Eye (tissue), 1 donor: ENCODE data around the gene EPS15.
"Not testable (repeated sequence)": the region's sequence is repeated elsewhere in the genome, so short reads cannot be mapped to it uniquely, and the experiment has no call there.

Experiments used
- DNase-seq: peaks from one replicate; pipeline ENCODE4 v3.0.0-alpha.2; 2015

Gene EPS15

DNA sequence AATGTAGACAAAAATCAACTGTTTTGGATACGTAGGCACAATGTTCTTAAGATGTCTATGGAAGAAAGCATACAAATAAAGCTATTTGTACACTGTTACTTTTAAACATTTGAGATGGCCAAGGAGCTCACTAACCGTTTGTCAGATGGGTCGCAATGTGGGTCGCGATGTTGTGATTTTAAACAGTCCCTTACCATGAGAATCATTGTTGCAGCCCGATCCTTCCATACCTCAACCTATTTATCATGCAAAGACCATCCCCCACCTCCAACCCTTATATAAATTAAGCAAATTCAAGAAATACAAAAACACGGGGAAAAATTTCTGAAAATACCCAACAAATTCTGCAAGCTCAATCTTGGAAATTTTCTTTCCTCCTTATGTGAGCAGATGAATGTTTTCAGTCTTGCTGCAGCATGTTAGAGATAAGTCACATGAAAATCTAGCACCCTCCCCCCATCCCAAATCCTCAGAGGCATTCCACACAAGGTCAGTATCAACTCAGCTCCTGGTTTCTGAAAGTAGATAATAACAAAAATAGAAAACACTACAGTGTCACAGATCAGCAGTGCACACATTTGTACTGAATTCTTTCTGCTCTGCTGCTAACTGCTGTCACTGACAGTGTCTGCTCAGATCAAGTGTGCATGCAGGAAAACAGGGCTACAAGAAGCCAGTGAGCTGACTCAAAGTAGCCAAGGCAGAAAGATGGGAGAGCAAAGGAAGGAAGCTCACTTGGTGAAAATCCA, 95.8 kb downstream of the EPS15 start:
- peak; percentile 55 for DNase-seq

DNA sequence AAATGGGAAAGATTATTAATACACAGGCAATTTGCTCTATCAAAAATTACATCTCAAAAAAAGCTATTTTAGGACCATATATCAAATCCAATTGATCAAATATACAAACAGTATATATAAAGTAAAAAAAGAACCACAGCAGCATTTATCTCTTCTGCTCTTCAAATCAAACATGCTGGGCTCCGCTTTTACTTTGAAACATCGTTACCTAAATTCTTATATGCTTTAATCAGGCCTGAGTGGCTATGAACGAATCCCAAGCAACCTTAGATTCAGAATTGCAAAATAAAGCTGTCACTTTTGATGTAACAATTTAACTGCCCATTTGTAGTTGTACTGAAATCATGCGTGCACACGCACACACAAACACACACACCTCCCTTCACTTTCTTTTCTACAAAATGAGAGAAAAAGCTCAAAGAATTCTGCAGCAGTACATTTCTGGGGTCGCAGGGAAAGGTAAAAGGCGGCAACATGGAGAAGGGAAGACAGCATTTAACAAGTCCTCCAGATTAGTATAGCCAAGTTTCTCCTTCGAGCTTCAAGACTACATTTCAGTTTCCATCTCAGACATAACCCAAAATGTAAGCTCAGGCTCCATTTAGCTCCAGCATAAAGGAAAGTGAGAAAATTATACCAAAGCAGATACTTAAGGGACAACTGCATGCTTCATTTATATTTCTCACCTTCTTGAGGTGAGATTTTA, 96.5 kb downstream of the EPS15 start:
- DNase-seq: peak; percentile 39

DNA sequence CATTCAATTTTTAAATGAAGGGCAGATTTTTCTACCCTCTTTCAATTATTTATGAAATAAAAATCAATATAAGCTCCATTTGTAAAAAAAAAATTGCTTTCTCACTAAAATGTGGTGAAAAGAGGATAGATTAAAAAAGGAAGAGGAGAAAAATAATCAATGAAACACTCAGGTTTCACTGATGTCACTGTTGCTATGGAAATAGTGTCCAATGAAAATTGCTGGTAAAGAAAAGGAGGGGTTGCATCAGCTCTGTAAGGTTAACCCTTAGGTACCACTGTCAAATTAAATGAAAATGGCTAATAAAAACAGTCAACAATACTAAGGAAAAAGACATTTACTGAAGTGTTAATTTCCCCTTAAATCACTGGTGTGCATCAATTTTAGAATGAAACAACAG, 97.1 kb downstream of the EPS15 start:
- peak; percentile 92 for DNase-seq

DNA sequence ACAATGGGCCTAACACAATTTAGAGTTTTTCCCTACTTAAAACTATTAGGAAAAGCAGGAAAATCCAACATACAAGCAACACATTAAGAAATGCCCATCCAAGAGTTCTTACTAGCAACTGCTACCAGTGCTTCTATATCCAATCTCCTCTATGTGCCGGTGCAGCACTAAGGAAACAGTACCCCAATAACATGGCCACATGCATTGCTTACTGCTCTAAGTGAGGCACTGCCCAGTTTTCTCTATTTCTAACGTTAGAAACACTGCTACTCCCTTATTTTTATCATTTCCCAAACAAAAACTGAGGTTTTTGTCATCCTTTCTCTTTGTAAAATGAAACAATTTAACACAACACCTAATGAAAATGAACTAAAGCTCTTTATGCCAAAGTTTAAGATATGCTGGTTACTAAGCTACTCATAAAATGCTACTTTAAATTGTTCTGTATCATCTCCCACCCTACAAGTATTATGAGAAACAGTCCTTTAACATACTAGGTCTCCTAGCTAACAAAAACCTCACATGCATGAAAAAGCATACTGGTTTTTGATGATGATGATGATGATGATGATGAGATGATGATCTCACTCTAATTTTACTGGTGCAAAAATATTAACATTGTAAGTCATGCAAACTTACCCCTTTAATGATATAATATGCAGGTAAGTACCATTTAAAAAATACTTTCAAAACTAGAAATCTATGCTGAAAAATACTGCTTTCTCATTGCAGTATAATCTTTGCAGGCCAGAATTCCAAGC, 98.0 kb downstream of the EPS15 start:
- DNase-seq: no peak

DNA sequence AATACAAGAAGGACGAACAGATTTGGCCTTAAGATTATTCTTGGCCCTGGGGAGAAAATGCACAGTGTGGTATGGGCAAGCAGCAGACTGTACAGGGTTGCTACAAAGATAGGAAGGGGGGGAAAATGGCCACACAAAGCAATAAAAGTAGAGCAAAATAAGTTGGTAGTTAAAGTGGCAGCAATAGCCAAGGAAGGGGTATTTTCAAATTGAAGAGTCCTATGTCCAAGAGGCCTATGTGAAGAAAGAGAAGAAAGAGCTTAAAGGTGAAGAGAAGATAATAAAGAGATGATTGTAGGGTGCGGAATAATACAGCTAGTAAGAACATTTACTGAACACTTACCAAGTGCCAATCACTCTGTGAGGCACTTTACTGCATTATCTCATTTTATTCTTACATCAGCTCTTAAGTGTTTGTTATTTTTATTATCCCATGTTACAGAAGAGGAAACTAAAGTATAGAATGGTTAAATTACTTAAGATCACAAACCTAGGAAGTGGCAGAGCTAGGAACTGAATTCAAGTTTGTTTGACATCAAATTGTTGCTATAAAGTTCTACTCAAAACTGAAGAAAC, 100.6 kb downstream of the EPS15 start:
- DNase-seq: no peak

DNA sequence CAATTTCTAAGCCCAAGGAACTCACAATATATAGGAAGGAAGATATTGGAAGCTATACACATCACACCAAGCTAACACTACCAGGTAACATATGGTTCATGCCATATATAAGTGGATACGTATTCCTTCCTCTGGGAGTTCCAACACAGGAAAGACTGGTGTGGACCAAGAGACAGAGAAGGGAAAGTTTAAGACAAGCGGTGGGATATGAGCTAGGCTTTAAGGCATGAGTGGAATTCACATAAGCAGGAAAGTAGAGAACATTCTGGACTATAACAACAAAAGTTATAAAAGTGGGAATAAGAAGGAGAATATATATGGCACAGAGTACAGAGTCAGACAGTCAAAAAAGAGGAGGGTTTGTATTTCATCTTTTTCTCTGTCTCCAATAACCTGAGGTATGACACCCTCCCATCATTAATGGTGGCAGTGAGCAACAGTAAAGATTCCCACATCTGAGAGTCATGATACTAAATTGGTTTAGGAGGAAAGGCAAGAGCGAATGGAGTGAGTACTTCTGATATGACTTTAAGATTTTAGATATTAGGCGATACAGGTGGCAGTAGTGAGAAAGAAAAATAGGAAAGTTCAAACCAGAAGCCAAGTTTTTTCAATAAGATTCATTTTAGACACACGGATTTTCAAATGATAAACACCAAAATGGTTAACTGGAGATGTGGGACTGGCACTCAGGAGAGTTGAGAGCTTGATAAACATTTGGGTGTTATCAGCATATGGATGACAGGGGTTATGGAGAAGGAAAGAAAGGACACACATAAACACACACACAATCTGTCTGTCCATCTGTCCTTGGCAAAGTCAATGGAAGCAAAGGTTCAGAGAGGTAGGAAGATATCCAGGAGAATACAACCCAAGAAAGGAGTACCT, 101.3 kb downstream of the EPS15 start:
- DNase-seq: no peak

DNA sequence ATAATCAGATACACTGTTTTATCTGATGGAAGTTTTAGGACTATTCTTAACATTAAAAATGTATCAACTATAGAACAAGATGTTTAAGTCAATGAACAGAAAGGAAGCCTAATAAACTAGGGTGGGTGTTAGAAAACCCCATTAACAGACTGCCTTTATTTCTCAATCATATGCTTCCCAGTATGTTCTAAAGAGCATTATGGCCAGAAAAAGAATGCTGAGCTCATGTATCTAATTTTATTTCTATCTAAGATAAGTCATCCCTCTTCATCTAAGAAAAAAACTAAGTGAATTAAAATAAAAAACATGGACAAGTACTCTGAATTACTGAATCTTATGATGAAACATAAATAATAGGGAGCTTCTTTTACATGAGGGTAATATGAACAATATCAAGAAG, 102.2 kb downstream of the EPS15 start:
- no peak for DNase-seq

DNA sequence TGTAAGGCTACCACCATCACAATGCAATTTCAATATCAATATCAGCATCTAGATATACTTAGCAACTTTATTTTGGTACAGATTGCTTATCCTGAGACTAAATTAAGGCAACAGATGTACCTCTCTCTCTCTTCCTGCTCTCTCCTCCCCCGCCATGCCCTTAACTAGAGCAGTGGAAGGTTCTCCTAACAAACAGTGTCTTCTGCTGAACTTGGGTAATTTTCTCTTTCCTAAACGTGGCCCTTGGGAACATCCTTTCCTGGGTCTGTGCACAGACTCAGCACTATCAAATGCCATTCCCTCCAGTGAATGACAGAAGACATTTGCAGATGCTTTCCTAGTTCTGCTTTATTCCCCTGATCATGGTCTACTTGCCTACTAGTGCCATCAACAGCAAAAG, 103.1 kb downstream of the EPS15 start:
- peak; percentile 2 for DNase-seq

DNA sequence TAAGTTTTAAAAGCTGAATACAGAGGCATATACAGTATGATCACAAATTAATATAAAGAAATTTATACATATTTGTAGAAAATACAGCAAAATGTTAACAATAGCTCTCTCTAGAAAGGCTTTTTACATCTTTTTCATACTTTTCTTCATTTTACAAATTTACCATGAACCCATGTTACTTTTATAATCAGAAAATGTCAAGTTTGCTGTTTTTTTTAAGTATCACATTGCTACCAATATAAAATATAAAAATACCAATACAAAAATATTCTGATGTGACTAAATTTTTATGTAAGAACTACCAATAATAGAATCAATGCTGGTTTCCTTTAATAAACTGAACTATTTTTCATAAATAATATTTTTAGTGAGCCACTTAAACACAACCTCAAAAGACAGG, 104.3 kb downstream of the EPS15 start:
- DNase-seq: no peak

DNA sequence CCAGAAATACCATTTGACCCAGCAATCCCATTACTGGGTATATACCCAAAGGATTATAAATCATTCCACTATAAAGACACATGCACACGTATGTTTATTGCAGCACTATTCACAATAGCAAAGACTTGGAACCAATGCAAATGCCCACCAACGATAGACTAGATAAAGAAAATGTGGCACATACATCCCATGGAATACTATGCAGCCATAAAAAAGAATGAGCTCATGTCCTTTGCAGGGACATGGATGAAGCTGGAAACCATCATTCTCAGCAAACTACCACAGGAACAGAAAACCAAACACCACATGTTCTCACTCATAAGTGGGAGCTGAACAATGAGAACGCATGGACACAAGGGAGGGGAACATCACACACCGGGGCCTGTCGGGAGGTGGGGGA, 107.2 kb downstream of the EPS15 start:
- not testable (repeated sequence) for DNase-seq

DNA sequence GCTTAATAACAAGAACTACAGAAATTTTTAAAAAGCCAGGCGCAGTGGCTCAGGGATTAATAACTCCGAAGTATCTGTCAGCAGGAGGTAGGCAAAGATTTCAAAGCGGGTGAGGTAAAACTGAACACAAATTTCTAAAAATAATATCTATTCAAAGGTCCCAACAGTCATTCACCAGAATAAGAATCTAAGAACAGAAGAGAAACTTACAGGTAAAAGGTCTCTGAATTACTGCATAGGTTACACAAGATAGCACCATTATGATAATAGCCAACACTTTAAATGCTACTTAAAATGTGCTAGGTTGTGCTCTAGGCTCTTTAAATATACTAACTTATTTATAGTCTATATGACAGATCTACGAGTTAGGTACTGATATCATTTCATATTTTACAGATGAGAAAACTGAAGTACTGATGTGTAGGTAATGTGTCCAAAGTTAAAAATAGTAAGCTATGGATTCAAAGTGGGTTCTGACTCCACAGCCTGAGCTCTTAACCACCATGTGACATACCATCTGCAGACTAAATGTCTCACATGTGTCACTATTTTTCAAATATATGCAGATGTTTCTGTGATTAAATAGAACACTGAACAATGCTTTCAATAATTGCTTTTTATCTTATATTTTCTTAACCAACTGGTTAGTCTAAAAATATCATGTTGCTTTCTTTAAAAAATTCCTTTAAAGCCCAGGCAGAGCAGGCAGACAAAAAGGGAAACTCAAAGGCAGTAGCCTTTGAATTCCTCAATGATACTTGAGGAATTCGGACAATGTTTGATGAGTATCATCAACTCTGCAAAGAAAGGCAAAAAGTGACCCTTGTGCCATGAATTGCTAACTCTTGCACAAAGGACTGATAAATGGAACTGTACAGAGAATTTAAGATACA, 108.3 kb downstream of the EPS15 start:
- DNase-seq: no peak

DNA sequence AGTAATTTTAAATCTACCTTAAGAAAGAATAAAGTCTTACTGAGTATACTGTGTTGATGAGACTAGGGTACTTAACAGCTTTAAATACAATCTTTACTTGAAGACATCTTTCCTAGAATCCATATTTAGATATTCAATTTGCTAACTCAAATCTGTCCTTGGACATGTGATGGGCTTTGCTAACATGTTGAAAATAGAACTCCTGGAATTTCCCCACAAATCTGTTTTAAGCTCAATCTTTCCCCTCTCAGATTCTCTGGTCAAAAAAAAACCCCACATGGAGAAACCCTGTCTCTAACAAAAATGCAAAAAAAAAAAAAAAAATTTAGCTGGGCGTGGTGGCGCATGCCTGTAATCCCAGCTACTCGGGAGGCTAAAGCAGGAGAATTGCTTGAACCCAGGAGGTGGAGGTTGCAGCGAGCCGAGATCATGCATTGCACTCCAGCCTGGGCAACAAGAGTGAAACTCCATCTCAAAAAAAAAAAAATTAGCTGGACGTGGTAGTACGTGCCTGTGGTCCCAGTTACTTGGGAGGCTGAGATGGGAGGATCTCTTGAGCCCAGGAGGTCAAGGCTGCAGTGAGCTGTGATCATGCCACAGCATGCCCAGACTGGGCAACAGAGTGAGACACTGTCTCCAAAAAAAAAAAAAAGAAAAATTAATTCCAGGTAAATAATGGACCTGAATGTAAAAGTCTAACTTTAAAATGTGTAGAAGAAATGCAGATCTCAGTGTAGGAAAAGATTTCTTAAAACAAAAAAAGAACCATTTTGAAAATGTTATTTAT, 109.1 kb downstream of the EPS15 start:
- DNase-seq: not testable (repeated sequence)

DNA sequence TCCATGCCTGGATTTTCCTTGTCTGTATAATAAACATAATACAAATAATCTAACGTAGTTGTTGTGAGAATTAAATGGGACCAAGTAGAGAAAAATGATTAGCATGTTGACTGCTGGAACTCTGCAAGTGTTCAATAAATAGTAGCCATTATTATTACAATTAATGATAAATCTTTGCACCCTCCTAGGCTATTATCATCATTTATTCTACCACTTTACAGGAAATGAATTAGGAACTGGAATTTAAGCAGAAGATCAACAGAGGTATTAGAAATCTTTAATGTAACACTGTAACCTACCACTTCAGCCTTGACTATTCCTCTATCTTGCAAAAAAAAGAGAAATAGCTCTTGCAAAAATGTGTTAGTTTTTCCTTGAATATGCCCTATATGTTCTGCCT, 126.8 kb downstream of the EPS15 start:
- no peak for DNase-seq

DNA sequence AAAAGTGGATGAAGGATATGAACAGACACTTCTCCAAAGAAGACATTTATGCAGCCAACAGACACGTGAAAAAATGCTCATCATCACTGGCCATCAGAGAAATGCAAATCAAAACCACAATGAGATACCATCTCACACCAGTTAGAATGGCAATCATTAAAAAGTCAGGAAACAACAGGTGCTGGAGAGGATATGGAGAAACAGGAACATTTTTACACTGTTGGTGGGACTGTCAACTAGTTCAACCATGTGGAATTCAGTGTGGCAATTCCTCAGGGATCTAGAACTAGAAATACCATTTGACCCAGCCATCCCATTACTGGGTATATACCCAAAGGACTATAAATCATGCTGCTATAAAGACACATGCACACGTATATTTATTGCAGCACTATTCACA, 128.4 kb downstream of the EPS15 start:
- not testable (repeated sequence) for DNase-seq

DNA sequence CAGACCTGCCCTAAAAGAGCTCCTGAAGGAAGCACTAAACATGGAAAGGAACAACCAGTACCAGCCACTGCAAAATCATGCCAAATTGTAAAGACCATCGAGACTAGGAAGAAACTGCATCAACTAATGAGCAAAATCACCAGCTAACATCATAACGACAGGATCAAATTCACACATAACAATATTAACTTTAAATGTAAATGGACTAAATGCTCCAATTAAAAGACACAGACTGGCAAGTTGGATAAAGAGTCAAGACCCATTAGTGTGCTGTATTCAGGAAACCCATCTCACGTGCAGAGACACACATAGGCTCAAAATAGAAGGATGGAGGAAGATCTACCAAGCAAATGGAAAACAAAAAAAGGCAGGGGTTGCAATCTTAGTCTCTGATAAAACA, 131.8 kb downstream of the EPS15 start:
- not testable (repeated sequence) for DNase-seq

DNA sequence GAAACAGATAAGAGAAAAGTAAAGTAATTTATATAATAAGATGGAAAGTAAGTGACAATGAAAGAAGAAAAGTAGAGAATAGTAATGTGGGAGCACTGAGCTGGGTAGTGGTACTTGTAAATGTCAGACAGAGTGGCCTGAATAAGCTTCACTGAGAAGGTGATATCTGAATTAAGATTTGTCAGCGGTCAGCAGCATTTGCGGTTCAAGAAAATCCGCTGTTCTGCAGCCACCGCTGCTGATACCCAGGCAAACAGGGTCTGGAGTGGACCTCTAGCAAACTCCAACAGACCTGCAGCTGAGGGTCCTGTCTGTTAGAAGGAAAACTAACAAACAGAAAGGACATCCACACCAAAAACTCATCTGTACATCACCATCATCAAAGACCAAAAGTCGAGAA, 132.8 kb downstream of the EPS15 start:
- not testable (repeated sequence) for DNase-seq

DNA sequence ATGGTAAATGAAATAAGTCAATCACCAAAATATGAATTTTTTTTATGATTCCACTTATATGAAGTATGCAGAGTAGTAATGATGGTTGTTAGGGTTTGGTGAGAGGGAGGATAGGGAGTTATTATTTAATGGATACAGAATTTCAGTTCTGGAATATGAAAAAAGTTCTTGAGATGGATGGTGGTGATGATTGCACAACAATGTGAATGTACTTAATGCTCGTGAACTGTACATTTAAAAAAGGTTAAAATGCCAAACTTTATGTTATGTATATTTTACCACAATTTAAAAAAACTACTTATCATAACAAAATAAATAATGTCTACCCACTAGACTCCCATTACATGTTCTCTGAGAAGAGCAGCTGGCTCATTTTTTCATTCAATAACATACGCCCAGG, 133.3 kb downstream of the EPS15 start:
- no peak for DNase-seq

DNA sequence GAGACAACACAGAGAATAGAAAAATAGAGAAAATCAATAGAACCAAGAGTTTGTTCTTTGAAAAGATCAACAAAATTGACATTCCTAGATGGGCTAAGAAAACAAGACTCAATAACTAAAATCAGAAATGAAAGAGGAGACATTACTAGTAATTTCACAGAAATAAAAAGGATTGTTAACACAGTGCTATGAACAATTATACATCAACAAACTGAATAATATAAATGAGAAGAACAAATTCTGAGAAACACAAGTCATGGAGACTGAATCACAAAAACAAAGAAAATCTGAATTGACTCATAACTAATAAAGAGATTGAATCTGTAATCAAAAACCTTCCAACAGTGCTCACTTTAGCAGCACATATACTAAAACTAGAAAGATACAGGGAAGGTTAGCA, 137.1 kb downstream of the EPS15 start:
- no peak for DNase-seq

DNA sequence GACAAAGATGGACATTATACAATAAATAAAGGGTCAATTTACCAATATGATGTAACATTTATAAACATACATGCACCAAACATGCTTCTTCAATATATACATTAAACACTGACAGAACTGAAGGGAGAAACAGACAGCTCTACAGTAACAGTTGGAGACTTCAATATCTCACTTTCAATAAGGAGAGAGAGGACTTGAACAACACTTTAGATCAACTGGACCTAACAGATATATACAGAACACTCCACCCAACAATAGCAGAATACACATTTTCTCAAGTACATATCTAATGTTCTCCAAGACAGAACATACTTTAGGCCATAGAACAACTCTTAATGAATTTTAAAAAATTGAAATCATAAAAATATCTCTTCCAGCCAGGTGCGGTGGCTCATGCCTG, 138.1 kb downstream of the EPS15 start:
- DNase-seq: no peak

DNA sequence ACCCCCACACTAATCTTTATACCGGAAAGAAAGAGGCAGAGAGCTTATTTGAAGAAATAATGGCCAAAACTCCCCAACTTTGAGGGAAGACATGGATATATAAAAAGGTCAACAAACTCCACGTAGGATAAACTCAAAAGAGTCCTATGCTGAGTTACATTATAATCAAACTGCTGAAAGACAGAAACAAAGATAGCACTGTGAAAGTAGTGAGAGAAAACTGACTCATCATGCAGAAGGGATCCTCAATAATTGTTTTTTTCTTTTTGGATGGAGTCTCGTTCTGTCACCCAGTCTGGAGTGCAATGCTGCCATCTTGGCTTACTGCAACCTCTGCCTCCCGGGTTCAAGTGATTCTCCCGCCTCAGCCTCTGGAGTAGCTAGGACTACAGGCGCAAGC, 140.2 kb downstream of the EPS15 start:
- no peak for DNase-seq

DNA sequence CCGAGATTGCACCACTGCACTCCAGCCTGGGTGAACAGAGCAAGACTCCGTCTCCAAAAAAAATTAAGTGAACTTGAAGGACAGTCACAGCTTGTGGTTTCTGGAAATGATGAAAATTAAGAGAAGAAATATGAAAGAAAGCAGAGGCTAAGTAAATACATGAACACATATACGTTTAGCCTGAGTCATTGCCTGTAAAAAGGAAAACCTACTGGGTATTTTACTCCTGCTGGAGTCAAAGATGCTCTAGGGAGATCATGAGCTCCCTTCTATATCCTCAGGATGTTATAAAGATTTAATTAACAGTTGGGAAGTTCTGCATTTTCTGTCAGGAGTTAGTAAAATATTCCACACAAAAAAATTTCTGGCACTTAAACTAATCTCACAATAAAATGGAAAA, 145.2 kb downstream of the EPS15 start:
- DNase-seq: no peak
